NCI-H1105 treated with DMSO at 0.1 percent for 48 hours (cell line): ENCODE data around the gene CAD.
"Not testable (repeated sequence)": the region's sequence is repeated elsewhere in the genome, so short reads cannot be mapped to it uniquely, and the experiment has no call there.

Experiments used
- DNase-seq: peaks from one replicate; lab custom pipeline; 2025; lab: John Stamatoyannopoulos, UW

CAD gene

DNA sequence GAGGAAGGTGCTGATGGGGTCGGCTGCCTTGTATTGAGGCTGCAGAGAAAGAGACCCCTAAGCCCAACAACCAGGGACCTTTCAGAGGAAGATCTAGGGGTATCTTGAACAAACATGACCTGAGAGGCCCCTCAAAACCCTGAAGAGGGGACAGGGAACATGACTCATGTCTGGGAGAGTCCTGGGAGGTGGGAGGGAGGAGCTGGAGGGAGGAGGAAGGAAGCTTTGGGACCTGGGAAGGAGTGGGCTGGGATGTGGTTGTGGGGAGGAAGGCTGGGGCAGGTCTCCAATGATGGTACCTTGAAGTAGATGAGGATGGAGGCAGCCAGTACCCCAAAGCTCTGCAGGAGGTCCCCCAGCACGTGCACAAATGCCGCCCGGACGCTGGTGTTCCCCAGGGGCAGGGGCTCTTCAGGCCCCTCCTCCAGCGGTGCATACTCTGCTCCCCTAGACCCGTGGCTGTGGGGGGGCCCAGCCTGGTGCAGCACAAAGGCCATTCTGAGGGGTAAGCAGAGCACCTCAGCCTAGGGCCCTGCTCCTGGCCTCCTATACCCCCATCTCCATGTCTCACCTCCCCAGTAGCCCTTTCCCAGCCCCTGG lies 39.8 kb downstream of the CAD start:
- DNase-seq, result no peak

DNA sequence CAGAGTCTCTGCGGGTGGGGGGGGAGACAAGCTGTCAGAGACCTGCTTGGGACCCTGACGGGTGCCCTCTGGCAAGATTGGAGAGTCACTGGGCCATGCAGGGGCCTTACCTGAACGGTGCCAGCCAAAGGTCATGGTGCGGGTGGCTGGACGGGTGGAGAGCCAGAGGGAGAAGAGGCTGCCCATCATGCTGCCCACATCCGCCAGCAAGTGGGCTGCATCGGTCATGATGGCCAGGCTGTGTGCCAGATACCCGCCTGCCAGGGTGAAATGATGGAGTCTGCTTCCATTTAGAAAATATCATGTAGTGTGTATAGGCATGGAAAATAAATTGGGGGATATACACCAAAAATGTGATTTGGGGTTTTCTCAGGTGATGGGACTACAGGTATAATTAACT lies 40.9 kb downstream of the CAD start:
- DNase-seq, result no peak

DNA sequence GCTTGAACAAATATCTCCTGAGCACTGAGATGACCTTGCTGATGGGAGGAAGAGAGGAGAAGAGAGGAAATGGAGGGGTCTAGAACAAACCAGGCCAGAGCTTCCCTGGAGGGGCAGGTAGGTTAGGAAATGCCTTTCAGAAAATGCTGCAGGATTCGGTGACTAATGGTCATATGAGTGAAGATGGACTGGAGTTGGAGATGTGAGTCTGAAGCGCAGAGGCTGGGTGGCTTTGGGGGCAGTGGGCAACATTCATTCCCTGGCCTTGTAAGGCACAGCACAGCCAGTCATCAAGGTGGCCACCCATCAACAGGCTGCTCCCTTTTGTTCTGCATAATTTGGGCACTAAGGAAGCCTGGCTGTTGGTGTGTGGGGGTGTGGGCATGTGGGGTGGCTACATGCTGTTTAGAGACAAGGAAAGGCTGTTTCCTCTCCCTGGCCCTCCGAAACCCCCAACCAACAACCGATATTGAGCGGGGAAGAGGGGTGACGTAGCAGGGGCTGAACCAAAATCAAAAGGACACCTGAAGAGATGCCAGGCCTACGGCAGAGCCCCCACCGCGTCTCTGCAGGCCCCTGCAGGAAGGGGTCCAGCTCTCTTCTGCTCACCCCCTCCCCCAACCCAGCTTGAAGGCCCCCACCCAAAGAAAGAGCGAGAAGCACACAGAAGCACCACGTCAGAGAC lies 44.2 kb downstream of the CAD start:
- DNase-seq, result no peak

DNA sequence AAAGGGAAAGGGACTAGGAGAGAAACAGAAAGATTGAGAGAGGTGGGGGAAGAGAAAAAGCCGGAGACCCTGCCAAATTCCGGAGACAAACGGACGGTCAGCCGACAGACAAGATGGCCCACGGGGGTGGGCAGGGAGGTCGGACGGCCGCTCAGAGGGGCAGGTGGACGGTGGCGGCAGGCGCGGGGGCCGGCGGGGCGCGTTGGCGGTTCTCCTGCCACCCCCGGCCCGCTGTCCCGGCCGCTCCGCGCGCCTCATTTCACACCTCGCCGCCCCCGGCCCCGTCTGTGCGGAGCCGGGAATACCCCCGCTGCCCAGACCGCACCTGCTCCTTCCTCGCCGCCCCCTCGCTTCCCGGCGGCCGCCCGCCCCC lies 44.7 kb downstream of the CAD start:
- no peak for DNase-seq

DNA sequence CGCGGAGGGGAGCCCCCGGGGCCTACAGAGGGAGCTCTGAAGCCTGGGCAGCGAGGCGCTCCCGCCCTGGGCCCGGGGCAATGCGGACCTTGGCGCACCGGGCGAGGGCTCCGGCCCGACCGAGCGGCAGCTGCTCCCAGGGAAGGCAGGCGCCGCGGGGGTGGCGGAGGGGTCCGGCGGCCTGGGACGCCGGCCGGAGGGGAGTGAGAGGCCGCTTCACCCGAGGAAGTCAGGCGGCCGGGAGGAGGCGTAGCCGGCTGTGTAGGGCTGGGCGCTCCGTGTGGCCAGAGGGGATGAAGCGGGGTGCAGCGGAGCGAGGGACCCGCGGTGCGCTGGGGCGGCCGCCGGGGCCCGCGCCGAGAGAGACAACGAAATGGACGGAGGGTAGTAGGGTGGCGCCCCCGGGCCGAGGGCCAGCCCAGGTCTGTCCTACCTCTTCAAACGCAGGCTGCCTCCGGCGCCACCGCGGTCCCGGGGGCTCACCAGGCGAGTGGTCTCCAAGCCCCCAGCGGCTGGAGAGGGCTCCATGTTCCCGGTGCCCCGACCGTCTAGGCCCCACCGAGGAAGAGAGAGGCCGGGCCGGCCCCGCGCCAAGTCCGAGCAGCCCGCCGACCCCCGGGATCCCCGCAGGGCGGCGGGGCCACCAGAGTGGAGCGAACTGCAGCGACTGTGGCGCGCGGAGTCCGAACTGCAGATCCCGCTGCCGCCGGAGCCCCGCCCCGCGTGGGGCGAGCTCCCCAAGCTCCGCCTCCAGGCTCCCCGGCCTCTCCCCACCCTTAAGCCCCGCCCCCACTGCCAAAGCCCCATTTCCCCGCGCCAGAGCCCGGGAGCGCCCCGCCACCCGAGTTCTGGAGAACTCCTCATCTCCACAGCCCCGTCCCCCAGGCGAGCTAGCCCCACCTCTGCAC lies 45.5 kb downstream of the CAD start, which contains the start of gene SLC30A3:
TSS of gene SLC30A3 (minus strand) at position 669 of the 908 bp plus-strand sequence. CDS start at position 528, 141 bp downstream.
- DNase-seq, result peak; percentile 55

DNA sequence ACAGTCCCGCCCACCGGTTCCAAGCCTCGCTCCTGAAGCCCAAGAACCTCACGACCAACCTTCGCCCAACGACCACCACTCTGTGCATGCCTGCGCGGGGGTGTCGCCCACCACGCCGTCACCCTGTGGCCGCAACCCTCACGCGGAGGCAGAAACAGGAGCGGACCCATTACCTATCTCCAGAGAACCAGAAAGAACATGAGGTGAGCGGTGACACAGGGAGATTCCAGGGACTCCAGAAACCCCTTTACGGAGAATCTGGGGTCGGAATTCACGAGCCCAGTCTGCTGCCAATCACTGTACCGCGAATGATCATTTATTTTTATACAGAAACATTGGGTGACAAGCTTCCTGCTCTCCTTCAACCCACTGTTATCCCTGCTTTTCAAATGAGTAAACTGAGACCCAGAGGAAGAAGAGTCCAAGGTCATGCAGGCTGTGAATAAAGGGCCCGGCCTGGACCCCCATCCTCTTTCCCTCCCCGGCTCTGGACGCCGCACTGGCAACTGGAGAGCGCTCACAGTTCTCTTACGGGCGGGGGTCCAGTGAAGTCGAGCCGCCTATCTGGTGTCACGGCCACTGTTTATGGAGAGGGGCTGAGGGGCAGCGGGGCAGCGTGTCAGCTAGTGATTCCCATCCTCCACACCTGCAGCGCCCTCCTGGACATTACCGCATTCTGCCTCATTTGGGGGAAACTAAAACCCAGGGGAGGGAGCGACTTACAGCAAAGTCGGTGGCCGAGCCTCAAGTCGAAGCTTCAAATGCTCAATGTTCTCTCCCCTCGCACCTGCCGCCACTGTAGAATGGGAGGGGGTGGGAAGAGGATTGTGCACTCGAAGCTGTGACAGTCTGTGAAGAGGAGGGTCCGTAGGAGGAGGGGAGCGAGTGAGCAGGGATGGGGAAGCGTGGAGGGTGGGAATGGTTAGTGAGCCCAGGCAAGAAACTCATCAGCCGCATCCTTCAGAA lies 46.4 kb downstream of the CAD start:
- DNase-seq, result peak; percentile 33

DNA sequence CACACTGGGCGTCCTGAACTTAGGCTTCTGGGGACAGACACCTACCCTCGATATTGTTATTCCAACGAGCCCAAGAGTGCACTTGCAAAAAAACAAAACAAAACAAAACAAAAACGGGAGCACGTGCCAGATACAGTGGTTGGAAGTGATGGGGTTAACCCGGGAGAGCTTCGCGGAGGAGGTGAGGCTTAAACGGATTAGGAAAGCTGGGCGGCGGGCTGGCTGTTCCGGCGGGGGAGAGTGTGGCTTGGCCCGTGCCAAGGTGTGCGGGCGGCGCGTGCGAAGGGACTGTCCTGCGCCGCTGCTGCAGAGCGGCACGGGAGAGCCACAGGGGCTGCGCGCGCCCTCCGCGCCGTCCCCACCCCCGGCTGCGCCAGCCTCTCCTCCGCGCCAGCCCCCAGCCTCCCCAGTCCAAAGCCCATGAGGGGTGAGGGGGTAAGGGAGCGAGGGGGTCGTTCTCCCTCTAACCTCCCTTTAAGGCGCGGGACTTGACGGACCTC lies 47.1 kb downstream of the CAD start:
- no peak for DNase-seq

DNA sequence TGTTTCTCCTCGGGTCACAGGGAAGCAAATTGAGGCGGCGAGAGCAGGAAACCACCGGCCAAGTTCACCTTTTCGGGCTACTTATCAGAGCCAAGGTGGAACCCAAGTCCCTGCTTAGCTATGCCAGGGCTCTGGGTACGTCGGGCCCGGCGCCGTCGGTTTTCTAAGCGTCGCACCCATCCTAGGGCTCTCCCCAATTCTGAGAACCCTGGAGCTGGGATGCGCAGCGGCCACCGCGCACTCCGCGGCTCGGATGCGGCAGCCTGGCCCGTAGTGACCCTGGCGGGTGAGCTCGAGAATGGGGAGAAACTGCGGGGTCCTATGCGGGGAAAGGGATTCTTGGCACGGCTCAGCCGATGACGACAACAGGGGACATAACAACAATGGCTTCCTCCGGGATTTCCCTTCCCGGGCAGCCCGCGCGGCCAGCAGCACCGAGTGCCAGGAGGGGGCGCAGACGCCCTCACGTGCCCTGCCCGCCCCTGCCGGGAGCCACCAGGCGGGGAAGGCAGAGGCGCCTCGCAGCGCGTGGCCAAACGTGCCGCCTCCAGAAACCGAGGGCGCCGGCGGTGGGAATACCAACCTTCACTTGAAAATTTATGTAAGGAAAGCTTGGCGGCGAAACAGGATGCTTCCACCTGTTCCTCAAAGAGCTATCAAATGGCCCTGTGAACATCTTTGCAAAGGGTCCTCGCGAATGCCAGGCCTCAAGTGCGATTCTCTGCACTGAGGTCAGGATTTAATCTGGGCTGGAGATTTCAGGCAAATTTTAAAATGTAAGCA lies 47.8 kb downstream of the CAD start:
- peak; percentile 57 for DNase-seq

DNA sequence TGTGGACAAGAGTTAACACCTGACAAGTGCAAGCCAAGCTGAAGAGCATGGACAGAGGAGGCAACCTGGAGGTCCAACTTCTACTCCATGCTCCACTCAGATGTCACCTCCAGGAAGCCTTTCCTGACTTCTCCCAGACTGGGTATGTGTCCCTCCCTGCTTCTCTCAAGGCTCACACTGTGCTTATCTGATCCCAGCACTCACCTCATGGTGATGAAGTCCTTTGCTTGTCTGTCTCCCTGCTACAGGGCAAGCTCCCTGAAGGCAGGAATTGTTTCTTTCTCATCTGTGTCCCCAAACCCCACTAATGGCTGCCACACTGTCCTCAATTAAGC lies 48.3 kb downstream of the CAD start:
- no peak for DNase-seq

DNA sequence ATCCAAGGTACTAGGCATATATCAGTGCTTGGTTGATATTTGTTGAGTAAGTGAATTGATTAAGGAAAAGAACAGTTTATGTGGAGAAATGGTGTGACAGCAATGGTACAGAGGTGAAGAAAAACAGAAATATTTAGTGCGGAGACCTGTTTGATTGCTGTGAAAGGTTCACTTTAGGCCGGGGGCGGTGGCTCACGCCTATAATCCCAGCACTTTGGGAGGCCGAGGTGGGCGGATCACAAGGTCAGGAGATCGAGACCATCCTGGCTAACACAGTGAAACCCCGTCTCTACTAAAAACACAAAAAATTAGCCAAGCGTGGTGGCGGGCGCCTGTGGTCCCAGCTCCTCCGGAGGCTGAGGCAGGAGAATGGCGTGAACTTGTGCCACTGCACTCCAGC lies 51.1 kb downstream of the CAD start:
- DNase-seq, result not testable (repeated sequence)

DNA sequence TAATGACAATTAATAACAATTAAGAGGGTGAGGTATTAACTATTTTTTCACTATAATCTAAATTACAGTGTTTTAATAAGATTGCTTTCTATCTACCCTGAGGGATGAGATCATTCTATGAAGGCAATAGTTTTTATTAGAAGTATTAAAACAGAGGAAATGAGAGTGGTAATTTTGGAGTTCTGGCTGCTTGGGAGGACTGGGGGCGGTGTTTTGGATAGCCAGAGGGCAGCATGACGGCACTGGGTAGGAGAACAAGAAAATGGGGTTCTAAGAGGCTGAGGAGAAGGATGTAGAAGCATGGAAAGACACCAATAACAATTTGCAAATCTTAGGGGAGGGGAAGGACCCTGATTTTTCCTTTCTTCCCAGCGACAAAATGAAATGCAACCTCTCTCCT lies 53.0 kb downstream of the CAD start:
- DNase-seq, result no peak

DNA sequence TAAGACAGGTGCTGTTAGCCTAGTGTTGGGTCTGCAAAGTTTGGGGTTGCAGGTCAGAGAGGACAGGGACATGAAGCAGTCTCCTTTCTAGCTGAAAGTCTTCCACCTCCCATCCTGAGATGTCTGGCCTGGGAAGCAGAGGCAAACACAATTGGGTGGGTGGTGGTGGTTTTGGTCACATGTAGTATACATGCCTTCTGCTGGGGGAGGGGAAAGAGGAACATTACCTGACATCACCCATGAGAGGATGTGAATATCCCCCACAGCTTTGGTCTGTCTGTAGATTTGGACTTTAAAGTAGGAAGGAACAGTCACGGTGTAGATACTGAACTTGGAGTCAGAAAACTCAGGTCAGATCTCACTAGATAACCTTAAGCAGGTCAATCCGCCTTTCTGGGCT lies 53.5 kb downstream of the CAD start:
- no peak for DNase-seq

DNA sequence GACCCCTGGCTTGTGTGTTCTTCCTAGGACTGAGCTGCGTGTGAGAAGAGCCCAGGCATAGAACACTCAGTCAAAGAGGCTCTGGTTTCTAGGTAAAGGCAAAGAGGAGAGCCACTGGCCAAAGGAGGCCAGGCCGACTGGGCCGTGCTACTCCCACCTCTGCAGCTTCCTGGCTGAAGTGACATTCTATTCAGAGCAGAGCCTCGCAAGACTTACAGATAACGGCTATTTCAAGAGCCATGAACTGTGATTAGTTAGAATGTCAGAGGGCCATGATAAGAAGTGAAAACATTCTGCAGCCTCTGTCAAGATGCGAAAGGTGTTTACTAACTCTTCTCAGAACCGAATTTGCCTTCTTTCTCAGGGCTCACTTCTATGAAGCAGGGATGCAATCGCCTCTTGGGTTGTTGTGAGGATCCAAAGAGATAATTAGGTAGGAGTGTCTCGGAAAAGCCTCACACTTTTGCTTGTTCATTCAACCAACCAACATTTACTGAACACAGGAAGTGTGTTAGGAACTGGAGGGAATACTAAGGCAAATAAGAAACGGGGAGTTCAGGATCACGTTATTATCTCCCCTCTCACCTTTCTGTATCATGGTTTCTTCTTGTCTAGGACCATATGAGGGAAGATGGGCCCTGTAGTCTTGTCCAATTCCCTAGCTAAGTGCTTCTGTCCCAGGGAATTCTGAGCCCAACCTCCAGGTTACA lies 54.6 kb downstream of the CAD start:
- no peak for DNase-seq

DNA sequence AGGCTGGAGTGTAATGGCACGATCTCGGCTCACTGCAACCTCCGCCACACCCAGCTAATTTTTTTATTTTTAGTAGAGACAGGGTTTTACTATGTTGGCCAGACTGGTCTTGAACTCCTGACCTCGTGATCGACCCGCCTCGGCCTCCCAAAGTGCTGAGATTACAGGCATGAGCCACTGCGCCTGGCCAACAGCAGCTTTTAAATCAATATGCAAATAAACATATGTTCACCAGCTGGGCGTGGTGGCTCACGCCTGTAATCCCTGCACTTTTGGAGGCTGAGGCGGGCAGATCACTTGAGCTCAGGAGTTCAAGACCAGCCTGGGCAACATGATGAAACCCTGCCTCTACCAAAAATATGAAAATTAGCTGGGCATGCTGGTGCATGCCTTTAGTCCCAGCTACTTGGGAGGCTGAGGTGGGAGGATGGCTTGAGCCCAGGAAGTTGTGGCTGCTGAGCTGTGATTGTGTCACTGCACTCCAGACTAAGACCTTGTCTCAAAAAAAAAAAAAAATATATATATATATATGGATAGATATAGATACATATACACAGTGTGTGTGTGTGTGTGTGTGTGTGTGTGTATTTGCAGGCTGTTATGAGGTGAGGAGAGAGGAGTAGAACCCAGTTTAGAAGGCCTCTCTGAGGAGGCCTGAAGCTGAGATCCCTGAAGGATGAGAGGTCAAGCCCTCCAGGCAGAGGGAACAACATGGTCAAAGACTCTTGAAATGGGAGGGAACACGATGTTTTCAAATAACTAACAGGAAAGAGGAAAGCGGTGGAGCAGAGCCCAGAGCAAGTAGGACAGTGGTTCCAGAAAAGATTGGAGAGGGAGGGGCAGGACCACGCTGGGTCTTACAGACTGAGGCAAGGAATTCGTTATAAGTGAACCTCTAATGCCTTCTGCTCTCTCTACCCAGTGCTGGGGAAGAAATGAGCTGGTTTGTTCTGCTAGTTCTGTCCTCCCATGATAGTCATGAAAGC lies 55.7 kb downstream of the CAD start:
- not testable (repeated sequence) for DNase-seq

DNA sequence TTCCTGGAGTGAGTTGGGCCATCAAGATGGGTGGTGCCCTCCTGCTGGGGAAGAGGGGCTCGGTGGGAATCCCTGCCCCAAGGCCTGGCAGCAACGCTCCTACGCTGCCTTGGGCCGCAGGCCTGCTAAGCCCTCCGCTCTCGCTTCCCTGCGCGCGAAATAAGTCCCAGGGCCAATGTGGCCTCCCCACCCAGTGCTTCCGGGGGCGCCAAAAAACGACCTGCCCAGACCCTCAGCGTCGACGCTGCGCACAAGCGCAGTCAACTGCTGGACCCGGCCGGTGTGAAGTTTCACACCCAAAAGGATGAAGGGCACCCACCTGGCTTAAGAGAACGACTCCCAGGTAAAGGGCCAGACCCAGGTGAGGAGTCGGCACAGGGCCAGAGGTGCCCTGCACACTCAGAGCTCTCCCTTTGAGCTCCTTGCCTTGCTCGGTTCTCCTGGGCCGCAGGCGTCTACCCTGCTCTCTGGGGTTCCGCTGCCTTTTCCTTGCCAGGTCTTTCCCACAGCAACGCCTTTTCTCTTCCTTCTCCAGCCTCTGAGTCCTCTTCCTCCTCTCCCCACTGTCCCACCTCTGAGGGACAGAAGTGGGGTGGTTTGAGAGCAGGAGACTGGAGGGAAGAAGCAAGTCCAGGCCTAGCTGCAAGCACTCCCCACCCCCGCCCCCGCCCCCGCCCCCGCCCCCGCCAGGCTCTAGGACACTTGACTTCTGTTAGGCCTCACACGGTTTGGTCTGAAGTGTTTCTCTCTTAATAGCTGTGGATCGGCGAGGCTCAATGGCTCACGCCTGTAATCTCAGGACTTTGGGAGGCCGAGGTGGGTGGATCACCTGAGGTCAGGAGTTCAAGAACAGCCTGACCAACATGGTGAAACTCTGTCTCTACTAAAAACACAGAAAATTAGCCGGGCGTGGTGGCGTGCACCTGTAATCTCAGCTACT lies 58.3 kb downstream of the CAD start, which contains the start of gene DNAJC5G:
TSS of gene DNAJC5G (plus strand) at position 223 of the 940 bp plus-strand sequence. CDS start 1,296 bp downstream, outside the sequence.
- DNase-seq, result no peak

DNA sequence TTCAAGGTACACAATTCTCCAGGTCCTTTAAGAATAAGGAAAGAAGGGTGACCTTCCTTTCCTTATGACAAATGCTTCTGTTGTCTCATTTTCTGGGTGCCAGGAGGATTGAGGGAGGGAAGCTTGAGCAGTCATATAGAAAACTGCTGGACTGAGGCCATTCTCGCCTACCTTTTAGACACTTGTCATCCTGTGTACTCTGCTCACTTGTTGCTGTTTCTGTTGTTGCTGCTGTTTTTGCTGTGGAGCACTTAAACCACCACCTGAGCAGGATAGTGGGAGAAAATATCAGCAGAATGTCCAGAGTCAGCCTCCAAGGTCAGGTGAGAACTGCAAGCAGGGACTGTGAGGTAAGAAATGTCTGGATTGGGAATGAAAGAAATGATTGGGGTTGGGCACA lies 60.8 kb downstream of the CAD start:
- no peak for DNase-seq

DNA sequence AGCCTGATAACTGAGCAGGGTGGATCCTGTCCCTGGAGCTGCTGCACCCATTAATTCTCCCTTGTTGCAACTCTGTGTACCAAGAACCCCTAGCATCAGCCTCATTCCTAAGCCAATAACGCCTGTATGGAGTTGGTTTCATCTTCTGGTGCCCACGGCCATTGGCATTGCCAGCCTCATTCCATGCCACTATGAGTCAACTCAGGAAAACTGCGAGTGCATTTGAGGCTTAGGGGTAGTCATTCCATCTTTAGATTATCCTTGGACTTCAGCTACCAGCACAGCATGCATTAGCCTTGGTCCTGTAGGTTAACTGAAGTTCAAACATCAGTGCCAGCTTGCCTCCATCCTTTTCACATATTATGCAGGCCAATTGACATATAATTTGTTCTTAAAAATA lies 63.7 kb downstream of the CAD start:
- no peak for DNase-seq

DNA sequence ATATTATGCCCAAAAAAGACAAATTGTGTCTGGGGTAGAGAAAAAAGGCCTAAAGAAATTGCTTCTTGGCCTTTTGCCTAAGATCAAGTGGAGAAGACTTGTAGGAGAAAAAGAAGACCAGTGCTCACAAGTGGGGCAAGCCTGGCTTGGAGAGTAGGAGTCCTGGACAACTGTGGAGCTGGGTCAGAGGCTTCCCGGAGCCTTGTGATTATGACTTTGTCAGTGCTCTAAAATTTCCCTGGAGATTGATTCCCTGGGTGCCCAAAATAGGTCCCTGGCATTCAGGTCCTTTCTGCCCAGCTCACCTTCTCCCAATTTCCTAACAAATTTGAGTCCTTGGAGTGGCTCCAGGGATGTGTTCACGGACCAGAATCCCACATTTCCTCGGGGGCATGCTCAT lies 64.3 kb downstream of the CAD start:
- no peak for DNase-seq
